Upper lobe of right lung (tissue), 1 donor: ENCODE measurements around the gene DNPH1. TPM values are rescaled to one million over a fixed set of nuclear protein-coding genes. Genes with fewer than 3 reads are reported as not detected.

Experiments used
- ATAC-seq: fragments of 200-7000 bp; cut with Tn5 transposase; one replicate; pipeline ENCODE4 v1.9.1; 2020; ENCODE audit warnings: mild to moderate bottlenecking, moderate library complexity
- DNase-seq: peaks from one replicate; pipeline ENCODE4 v3.0.0-alpha.2; 2020
- H3K27ac ChIP-seq: fragments of 200-600 bp; one replicate; pipeline ENCODE4 v1.8.0; 2022
- H3K27me3 ChIP-seq: fragments of 200-600 bp; one replicate; pipeline ENCODE4 v1.8.0; 2022; ENCODE audit warnings: mild to moderate bottlenecking
- H3K36me3 ChIP-seq: fragments of 200-600 bp; one replicate; pipeline ENCODE4 v1.8.0; 2022
- H3K4me1 ChIP-seq: fragments of 200-600 bp; one replicate; pipeline ENCODE4 v1.8.0; 2022
- H3K4me3 ChIP-seq: fragments of 200-600 bp; one replicate; pipeline ENCODE4 v1.8.0; 2022; ENCODE audit warnings: mild to moderate bottlenecking
- H3K9me3 ChIP-seq: fragments of 200-600 bp; one replicate; pipeline ENCODE4 v1.8.0; 2022
- CTCF ChIP-seq: fragments of 200-600 bp; IDR thresholded peaks from one replicate; pipeline ENCODE4 v1.8.0; 2022; ENCODE audit warnings: antibody characterized with exemption
- intact Hi-C: fragments of 100-400 bp; cut with DNase I; formaldehyde crosslinking; loops from one replicate; pipeline ENCODE4 v1.11.0; 2022
- total RNA-seq: library from RNA; stranded (reverse); fragmentation: NEBNext Ultra II Directional; extraction: Animal tissue kit (Norgen Biotek cat#: 25700); gene quantifications from one replicate; pipeline ENCODE4 v1.2.1, GENCODE V29; 2021
- donor health status: DM: no; HTN: yes; CAD: no; lungs with severe emphysema.

The DNPH1 gene
- total RNA-seq, 1 donor from 2014 or later, result 27.6 TPM

- H3K27me3 ChIP-seq, result peaks cover 24% of the 10 kb centered on the region
- ATAC-seq, result peak; percentile 42
- intact Hi-C loops, result no loop called here
Observed at GRCh38 chr6:43271103-43271815, 42.0 kb upstream of the DNPH1 start.

GRCh38 chr6:43269273-43270007, 40.2 kb upstream of the DNPH1 start:
- Histone ChIP-seq H3K27me3 (peaks cover 8% of the 10 kb centered on the region), H3K9me3 (no peaks in the 10 kb centered on the region), H3K27ac (no peak overlapping the region), H3K36me3 (no peaks in the 10 kb centered on the region), H3K4me1 (peaks cover 6% of the 10 kb centered on the region), H3K4me3 (peak overlapping the region; percentile 41)
- intact Hi-C loops, result no loop called here
- no peak for TF ChIP-seq CTCF
- ATAC-seq (peak; percentile 56), DNase-seq (peak; percentile 68)

More at GRCh38 chr6:43271103-43271815, 42.0 kb upstream of the DNPH1 start:
- Histone ChIP-seq H3K9me3 (no peaks in the 10 kb centered on the region), H3K36me3 (no peaks in the 10 kb centered on the region), H3K4me1 (peaks cover 6% of the 10 kb centered on the region), H3K4me3 (no peak overlapping the region), H3K27ac (no peak overlapping the region)
- no peak for TF ChIP-seq CTCF
- DNase-seq, result no peak

GRCh38 chr6:43268782-43269272, 39.5 kb upstream of the DNPH1 start:
- H3K4me3 ChIP-seq, result peak overlapping the region; percentile 41
- no peaks in the 10 kb centered on the region for H3K36me3 ChIP-seq
- no peak for TF ChIP-seq CTCF
- peaks cover 6% of the 10 kb centered on the region for H3K4me1 ChIP-seq
- no peaks in the 10 kb centered on the region for H3K9me3 ChIP-seq
- intact Hi-C loops, result no loop called here
- ATAC-seq, result no peak
- peaks cover 8% of the 10 kb centered on the region for H3K27me3 ChIP-seq
- no peak overlapping the region for H3K27ac ChIP-seq
- no peak for DNase-seq

- Histone ChIP-seq H3K4me3 (no peak overlapping the region), H3K9me3 (no peaks in the 10 kb centered on the region), H3K27ac (no peak overlapping the region), H3K4me1 (peaks cover 6% of the 10 kb centered on the region), H3K36me3 (no peaks in the 10 kb centered on the region), H3K27me3 (peaks cover 8% of the 10 kb centered on the region)
- intact Hi-C loops, result no loop called here
- TF ChIP-seq CTCF, result no peak
- ATAC-seq, result no peak
- no peak for DNase-seq
Observed at GRCh38 chr6:43268355-43268700, 39.0 kb upstream of the DNPH1 start.

GRCh38 chr6:43267619-43268354, 38.5 kb upstream of the DNPH1 start:
- TF ChIP-seq CTCF, result no peak
- no peak for ATAC-seq
- Histone ChIP-seq H3K27me3 (peaks cover 8% of the 10 kb centered on the region), H3K9me3 (no peaks in the 10 kb centered on the region), H3K36me3 (no peaks in the 10 kb centered on the region), H3K4me3 (no peak overlapping the region), H3K27ac (no peak overlapping the region), H3K4me1 (peaks cover 6% of the 10 kb centered on the region)
- DNase-seq, result no peak
- intact Hi-C loops, result no loop called here
